MCF 10A (cell line): Measurements from ENCODE around the gene SDHB. TPM values are rescaled to one million over a fixed set of nuclear protein-coding genes. Genes with fewer than 3 reads are reported as not detected.

Experiments used
- BruUV-seq: library from RNA; stranded (reverse); fragments of 400-500 nt; replicated peaks from 2 replicates; lab custom pipeline; 2021; lab: Mats Ljungman, UMichigan
- CTCF ChIA-PET: fragments of 300-600 bp; sonication (Branson Sonifier 250); formaldehyde crosslinking; extraction: SDS; loops from one replicate; lab custom pipeline; 2021; ENCODE audit warnings: antibody characterized with exemption, inconsistent platforms; lab: Yijun Ruan, JAX
- POLR2A ChIA-PET: fragments of 300-600, 350-650 bp; sonication (Branson Sonifier 250); formaldehyde crosslinking; extraction: SDS; loops from one replicate; lab custom pipeline; 2020; ENCODE audit warnings: antibody characterized with exemption, inconsistent platforms; lab: Yijun Ruan, JAX
- DNase-seq: peaks from one replicate; pipeline ENCODE4 v3.0.0-alpha.2; 2018; ENCODE audit not compliant: unreplicated experiment
- H3K27ac Mint-ChIP-seq: one replicate; pipeline ENCODE4 v1.8.0; 2022; ENCODE audit warnings: mild to moderate bottlenecking, low read depth, mixed read lengths; ENCODE audit not compliant: unreplicated experiment
- H3K27me3 Mint-ChIP-seq: one replicate; pipeline ENCODE4 v1.8.0; 2022; ENCODE audit warnings: mixed read lengths; ENCODE audit not compliant: insufficient read depth, unreplicated experiment
- H3K36me3 Mint-ChIP-seq: one replicate; pipeline ENCODE4 v1.8.0; 2022; ENCODE audit warnings: mild to moderate bottlenecking, moderate library complexity, mixed read lengths; ENCODE audit not compliant: insufficient read depth, unreplicated experiment
- H3K4me1 Mint-ChIP-seq: one replicate; pipeline ENCODE4 v1.8.0; 2022; ENCODE audit warnings: mixed read lengths; ENCODE audit not compliant: insufficient read depth, unreplicated experiment
- H3K4me3 Mint-ChIP-seq: one replicate; pipeline ENCODE4 v1.8.0; 2022; ENCODE audit warnings: mild to moderate bottlenecking, moderate library complexity, mixed read lengths; ENCODE audit not compliant: unreplicated experiment
- H3K9me3 Mint-ChIP-seq: one replicate; pipeline ENCODE4 v1.8.0; 2022; ENCODE audit warnings: mixed read lengths; ENCODE audit not compliant: unreplicated experiment
- intact Hi-C: fragments of 100-400 bp; cut with micrococcal nuclease; formaldehyde crosslinking; loops from 2 replicates; pipeline ENCODE4 v1.14.1; 2022
- total RNA-seq: library from RNA; stranded (reverse); gene quantifications from 2 replicates; pipeline ENCODE4 v1.2.3, GENCODE V29; 2022
- TF ChIP-seq, protein P1 (sequence below): fragments of 200-600 bp; IDR thresholded peaks from one replicate; pipeline ENCODE4 v1.8.0; 2022; ENCODE audit warnings: antibody characterized with exemption, mild to moderate bottlenecking; ENCODE audit not compliant: unreplicated experiment

Gene SDHB
- total RNA-seq, 1 experiment from 2014 or later, result 166 TPM

DNA sequence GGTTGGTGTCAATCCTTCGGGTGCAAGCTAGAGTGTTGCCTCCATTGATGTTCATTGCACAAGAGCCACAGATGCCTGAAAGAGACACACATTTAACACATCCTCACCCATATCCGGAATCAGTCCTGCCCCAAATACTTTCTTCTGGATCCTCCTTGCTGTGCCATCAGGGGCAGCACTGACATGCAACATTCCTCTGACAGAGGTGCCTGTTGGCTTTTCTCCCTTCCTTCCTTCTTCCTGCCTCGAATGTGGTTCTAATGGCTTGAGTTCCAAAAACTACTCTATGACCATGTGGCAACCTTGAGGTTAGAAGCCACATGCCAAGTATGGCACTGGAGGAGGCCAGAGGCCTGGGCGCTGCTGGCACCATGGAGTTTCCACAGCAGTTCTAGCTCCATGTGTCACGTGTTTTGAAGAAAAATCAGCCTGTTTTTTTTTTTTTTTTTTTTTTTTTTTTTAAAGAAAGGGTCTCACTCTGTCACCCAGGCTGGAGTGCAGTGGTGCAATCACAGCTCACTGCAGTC, 25.1 kb downstream of the SDHB start:
- peaks cover 16% of the 10 kb centered on the region for H3K4me1 Mint-ChIP-seq
- intact Hi-C loops, result no loop called here
- H3K9me3 Mint-ChIP-seq, result no peaks in the 10 kb centered on the region
- BruUV-seq, result no TSS peak
- H3K4me3 Mint-ChIP-seq, result peak overlapping the region; percentile 2
- TF ChIP-seq, protein P1, sequence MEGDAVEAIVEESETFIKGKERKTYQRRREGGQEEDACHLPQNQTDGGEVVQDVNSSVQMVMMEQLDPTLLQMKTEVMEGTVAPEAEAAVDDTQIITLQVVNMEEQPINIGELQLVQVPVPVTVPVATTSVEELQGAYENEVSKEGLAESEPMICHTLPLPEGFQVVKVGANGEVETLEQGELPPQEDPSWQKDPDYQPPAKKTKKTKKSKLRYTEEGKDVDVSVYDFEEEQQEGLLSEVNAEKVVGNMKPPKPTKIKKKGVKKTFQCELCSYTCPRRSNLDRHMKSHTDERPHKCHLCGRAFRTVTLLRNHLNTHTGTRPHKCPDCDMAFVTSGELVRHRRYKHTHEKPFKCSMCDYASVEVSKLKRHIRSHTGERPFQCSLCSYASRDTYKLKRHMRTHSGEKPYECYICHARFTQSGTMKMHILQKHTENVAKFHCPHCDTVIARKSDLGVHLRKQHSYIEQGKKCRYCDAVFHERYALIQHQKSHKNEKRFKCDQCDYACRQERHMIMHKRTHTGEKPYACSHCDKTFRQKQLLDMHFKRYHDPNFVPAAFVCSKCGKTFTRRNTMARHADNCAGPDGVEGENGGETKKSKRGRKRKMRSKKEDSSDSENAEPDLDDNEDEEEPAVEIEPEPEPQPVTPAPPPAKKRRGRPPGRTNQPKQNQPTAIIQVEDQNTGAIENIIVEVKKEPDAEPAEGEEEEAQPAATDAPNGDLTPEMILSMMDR, result no peak
- H3K27me3 Mint-ChIP-seq, result no peaks in the 10 kb centered on the region
- POLR2A ChIA-PET, result interaction anchor here (0.6 to 2.9 kb wide), 7 partner anchors 15 to 103 kb away, joined by 3 to 9 read pairs (median 7); no protein-coding TSS in a partner anchor
- CTCF ChIA-PET, result interaction anchor here (0.6 to 8.2 kb wide), 5 partner anchors 18 to 558 kb away, joined by 3 to 56 read pairs (median 3); no protein-coding TSS in a partner anchor
- H3K36me3 Mint-ChIP-seq, result peaks cover 79% of the 10 kb centered on the region
- no peak for DNase-seq
- peak overlapping the region; percentile 36 for H3K27ac Mint-ChIP-seq

DNA sequence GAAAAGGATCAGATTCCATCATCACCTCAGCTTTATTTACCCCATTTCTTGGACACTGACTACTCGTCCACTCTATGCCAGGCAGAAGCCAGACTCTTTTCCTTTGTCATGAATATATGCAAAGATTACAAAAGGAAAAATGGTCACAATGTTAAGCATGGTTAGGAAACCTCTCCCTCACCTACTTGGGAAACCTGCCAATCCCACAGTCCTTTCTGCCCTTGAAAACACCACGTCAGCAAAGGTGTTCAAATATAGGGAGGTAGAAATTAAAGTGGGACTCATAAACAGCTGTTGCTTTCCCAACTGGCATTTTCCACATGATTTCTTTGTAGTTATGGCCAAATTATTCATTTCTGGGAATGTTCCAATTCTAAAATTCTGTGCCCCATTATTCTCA, 25.9 kb downstream of the SDHB start:
- CTCF ChIA-PET, result interaction anchor here (1.0 to 8.2 kb wide), 3 partner anchors 18 to 78 kb away, joined by 3 to 56 read pairs (median 5); no protein-coding TSS in a partner anchor

DNA sequence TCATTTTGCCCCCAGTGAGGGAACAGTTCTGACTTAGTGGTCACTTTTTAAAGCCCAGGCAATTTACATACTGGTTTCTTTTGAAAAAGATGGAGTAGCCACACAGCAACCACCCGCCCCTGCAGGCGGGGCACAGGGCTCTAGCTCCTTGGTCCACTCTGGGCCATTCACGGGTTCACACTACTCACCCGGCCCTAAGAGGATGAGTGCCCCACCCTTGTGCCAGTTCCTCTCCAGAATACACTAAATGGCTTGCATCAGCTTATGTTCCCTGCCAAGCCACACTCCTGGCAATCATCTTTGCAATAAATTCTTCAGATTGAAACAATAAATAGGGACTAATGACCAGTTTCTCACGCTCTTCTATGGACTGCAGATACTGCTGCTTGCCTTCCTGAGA, 26.4 kb downstream of the SDHB start:
- POLR2A ChIA-PET, result interaction anchor here (0.8 to 2.9 kb wide), 12 partner anchors 9 to 404 kb away, joined by 3 to 9 read pairs (median 4); no protein-coding TSS in a partner anchor
- intact Hi-C loops, result no loop called here
- H3K36me3 Mint-ChIP-seq, result peaks cover 84% of the 10 kb centered on the region
- peaks cover 16% of the 10 kb centered on the region for H3K4me1 Mint-ChIP-seq
- no TSS peak for BruUV-seq
- H3K27me3 Mint-ChIP-seq, result no peaks in the 10 kb centered on the region
- TF ChIP-seq, protein P1, result no peak
- CTCF ChIA-PET, result interaction anchor here (1.0 to 8.2 kb wide), 3 partner anchors 19 to 77 kb away, joined by 3 to 56 read pairs (median 5); no protein-coding TSS in a partner anchor
- peak overlapping the region; percentile 36 for H3K27ac Mint-ChIP-seq
- no peaks in the 10 kb centered on the region for H3K9me3 Mint-ChIP-seq
- peak; percentile 88 for DNase-seq
- H3K4me3 Mint-ChIP-seq, result peak overlapping the region; percentile 34

More for the DNA sequence above, 25.9 kb downstream of the SDHB start:
- Mint-ChIP-seq H3K27ac (peak overlapping the region; percentile 36), H3K36me3 (peaks cover 84% of the 10 kb centered on the region), H3K9me3 (no peaks in the 10 kb centered on the region), H3K27me3 (no peaks in the 10 kb centered on the region), H3K4me3 (peak overlapping the region; percentile 34), H3K4me1 (peaks cover 16% of the 10 kb centered on the region)
- POLR2A ChIA-PET, result interaction anchor here (0.8 to 2.9 kb wide), 14 partner anchors 9 to 404 kb away, joined by 3 to 9 read pairs (median 4); no protein-coding TSS in a partner anchor
- TF ChIP-seq, protein P1, result no peak
- intact Hi-C loops, result no loop called here
- no TSS peak for BruUV-seq
- peak; percentile 83 for DNase-seq

DNA sequence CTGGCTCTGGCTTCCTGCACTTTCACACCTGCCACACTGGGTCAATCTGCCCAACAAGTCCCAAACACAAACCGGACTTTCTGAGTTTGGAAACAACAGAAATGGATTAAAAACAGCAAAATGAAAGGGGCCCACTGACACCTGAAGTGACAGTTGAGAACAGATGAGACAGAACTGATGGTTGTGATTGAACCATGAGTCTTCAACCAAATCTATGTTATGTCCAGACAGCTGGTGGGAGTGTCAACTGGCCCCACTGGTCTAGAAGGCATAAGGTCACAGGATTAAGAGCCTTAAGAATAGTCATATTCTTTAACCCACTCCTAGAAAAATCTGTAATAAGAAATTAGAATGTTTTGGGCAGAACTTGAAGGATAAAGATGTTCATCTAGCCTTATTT, 29.1 kb downstream of the SDHB start:
- Mint-ChIP-seq H3K36me3 (peaks cover 83% of the 10 kb centered on the region), H3K4me1 (peaks cover 16% of the 10 kb centered on the region), H3K27ac (no peak overlapping the region), H3K27me3 (no peaks in the 10 kb centered on the region), H3K4me3 (no peak overlapping the region), H3K9me3 (no peaks in the 10 kb centered on the region)
- BruUV-seq, result no TSS peak
- TF ChIP-seq, protein P1, result no peak
- DNase-seq, result no peak
- ChIA-PET CTCF (no interaction called here), POLR2A (interaction anchor here (1.6 kb wide), 1 partner anchor 75 kb away, joined by 4 read pairs; no protein-coding TSS in a partner anchor)
- intact Hi-C loops, result no loop called here
